OCI-LY7 (cell line): Measurements from ENCODE around the gene KRT83.

Experiments
- EZH2phosphoT487 ChIP-seq: fragments of 200-600 bp; sonication (generic); IDR thresholded peaks from 2 replicates; pipeline ENCODE4 v1.6.1; 2018; ENCODE audit warnings: low read depth, borderline replicate concordance, mild to moderate bottlenecking, mixed run types, antibody characterized with exemption, low read length, moderate library complexity, mixed read lengths
- TF ChIP-seq, protein P1 (sequence below): fragments of 200-600 bp; sonication (generic); conservative IDR thresholded peaks from 2 replicates; pipeline ENCODE4 v1.5.1; 2014; ENCODE audit warnings: mild to moderate bottlenecking, antibody characterized with exemption, low read length, moderate library complexity, mixed read lengths

DNA sequence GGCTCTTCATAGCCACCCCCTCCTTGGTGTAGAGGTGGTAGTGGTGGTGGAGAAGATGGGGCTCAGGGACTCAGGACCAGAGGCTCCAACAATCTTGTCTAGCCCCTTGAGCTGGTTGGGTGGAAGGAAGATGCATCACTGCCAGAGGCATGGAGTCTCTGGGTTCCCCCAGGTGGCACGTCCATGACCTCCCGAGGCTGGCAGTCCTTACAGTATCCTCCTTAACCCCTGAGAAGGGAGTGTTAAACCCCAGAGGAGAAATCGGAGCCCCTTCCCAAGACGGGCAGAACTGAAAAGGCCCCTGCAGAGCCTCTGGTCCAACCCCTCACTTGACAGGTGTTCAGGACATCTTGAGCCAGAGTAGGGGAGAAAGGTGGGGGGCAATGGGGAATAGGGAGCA, 9.1 kb downstream of the KRT83 start:
- TF ChIP-seq, protein P1, sequence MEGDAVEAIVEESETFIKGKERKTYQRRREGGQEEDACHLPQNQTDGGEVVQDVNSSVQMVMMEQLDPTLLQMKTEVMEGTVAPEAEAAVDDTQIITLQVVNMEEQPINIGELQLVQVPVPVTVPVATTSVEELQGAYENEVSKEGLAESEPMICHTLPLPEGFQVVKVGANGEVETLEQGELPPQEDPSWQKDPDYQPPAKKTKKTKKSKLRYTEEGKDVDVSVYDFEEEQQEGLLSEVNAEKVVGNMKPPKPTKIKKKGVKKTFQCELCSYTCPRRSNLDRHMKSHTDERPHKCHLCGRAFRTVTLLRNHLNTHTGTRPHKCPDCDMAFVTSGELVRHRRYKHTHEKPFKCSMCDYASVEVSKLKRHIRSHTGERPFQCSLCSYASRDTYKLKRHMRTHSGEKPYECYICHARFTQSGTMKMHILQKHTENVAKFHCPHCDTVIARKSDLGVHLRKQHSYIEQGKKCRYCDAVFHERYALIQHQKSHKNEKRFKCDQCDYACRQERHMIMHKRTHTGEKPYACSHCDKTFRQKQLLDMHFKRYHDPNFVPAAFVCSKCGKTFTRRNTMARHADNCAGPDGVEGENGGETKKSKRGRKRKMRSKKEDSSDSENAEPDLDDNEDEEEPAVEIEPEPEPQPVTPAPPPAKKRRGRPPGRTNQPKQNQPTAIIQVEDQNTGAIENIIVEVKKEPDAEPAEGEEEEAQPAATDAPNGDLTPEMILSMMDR = no peak
- no peak for TF ChIP-seq EZH2phosphoT487
